DMS53 (cell line): ENCODE measurements around the gene HSPB2.

Experiments used
- DNase-seq: peaks from one replicate; lab custom pipeline; 2025; lab: John Stamatoyannopoulos, UW

Gene HSPB2

DNA sequence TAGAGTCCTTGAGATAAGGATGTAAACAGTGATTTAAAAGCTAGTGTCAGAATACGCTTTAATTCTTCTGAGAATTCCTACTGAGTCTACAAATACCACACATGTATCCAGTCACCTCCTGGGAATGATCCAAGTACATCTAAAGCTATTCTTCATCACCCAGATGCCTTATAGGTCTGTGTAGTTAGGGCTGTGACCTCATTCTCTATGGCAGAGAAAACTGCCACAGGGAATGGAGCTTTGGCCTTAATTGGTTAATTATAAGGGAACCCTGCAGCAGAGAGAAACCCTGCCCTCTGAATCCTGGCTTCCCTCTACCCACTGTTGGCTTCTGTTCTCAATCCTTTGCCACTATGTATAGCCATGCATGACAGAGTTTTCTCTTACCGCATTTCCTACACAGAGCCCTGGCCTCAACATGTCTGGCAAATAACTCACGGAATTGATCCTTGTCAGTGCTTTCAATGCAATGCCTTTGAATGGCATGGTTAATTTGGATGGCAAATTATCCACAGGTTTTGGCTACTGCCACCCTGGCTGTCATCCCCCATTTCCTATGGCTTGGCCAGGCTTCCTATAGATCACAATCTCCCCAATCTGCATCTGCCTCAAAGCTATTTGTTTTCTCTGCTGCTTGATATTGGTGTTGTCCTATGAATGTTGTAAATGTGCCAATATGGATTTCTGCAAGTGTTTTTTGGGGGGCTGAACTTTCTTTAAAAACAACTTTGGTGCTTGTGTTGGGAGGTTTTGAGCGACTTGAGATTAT is 27.5 kb downstream of the HSPB2 start:
- no peak for DNase-seq

DNA sequence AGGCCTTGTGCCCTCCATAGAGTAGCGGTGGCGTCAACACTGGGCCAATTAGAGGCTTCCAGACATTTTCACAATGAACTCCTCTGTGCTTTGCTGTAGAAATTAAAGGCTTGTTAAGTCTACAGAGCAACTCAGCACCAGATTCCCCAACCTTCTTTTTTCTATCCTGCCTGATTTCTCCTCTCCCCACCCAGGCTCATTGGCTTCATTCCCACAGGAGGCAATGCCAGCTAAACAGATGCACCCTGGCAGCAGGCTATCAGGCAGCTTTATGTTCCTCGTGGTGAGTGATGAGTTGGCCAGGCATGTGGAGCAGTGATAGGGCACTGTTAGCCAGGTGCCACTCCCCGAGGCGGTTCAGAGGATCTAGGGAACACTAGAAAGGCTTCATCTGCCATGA is 29.4 kb downstream of the HSPB2 start:
- DNase-seq, result no peak

DNA sequence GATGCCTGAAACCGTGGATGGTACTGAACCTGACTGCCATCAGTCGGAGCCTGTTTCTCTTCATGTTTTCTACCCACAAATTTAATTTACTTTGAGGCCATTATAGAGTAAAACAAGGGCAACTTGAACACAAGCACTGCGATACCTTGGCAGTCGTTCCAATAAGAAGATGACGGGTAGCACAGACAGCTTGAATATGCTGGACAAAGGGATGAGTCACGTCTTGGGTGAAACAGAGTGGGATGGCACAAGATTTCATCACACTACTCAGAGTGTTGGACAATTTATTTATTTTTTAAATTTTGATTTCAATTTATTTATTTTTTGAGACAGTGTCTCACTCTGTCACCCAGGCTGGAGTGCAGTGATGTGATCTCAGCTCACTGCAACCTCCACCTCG is 30.3 kb downstream of the HSPB2 start:
- no peak for DNase-seq

DNA sequence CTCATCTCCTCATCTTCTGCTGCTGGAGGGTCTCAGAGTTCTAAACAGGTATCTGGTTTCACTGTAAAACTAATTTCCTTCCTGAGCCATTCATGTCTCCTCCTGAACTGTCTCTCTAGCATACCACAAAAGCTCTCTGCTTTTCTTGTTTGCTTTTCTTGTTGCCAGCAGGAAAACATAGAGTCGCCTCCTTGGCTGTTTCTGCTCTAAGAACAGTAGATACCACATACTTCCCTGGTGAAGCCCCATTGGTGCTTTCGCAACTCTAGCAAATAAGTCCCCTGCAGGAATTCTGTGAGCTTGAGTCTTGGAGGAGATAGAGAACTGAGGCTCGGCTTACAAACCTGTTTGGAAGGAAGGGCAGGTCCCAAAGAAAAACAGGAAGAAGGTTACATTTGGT is 31.6 kb downstream of the HSPB2 start:
- DNase-seq, result no peak

DNA sequence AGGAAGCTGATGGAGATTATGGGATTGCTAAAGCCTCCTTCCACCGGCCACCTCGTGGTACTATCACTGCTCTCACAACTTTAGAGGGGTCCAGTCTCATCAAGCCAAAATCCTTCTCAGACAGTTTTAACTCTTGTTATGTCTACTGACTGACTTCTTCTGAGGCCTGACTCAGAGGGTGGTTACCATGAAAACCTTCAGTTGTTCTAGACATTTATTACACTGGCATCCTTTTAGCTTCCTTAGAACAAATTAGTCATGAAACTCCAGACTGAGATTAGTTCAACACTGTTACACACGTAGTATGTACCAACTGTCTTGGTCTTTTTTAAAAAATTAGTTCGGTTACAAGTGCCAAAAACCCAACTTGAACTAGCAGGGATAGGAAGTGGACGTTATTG is 32.1 kb downstream of the HSPB2 start:
- no peak for DNase-seq

DNA sequence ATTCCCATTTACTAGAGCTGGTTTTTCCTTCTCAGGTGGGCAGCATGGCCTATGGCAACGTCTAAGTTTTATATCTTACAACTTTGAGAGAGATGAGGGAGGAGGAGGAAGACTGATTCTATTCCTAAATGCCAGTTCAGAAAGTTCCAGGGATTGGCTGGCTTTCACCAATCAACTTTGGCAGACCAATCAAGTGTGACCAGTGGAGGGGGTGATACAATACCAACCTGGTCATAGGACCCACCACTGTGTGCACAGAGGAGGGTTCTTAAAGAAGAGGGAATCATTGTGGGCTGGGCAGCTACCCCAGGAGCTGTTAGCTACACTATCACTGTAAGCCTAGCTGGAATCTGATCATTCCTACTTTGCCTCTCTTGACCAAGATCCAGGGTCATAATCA is 32.7 kb downstream of the HSPB2 start:
- no peak for DNase-seq

DNA sequence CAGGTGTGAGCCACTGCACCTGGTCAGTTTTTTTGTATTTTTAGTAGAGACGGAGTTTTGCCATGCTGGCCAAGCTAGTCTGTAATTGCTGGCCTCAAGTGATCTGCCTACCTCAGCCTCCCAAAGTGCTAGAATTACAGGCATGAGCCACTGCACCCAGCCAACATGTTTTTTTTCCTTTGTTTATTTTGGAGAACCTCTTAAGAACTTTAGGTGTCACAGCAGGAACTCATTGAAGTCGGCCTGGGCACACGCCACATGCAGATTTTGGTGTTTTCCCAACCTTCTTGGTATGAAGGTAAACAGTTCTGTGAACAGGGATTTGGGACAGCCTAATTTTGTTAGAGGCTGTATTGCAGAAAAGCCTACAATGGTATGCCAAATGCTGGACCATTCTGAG is 34.0 kb downstream of the HSPB2 start:
- no peak for DNase-seq

DNA sequence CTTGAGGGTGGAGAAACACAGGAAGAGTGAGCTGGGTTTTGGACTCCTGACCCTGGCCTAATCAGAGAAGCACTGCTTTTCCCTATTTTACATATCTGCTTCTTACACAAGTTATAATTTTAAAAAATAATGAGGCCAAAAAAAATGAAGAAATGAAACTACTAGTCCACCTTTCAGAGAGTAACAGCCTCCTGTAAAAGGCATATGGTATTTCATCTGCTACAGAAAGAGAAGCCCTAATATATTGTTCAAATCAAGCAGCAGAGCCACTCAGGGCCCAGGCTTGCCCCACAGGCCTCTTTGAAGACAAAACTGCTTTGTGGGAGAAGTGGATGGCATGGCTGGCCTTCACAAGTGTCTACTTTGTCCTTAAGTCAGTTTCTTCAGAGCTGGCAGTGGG is 34.6 kb downstream of the HSPB2 start:
- no peak for DNase-seq

DNA sequence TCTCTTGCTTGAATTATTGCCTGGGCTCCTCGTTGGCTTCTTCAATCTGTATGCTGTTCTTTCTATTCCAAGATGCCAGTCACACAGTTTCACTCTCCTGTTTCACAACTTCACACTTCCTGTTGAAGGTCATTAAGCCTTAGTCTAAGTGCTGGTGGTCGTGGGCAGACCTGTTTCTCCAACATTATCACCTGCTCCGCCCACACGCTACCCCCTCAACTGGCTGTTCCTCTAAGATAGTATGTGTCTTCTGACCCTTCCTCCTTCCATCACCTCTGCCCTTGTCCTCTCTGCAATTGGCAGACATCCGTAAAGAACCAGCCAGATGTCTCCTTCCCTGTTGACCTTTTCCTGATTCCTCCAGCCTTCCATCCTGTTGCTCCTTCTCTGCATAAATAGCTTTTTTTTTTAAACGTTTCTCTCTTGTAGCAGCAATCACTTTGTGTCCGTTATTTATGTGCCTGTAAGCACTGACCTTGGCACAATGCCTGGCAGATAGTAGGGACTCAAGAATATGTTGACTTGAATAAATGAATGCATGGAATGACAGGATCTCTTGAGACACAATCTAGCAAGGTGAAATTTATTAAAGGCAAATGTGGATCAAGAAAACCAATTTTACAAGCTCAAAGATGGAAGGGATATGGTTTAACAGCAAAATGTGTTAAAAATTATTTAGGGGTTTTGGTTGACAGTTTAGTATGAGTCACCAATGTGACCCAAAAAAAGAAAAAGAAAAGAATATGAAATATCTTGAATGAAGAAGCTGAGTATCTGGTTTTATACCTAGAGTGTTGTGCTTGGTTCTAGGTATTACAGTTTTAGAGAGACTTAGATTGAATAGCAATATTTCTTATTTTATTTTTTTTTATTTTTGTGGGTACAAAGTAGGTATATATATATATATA is 37.2 kb downstream of the HSPB2 start:
- no peak for DNase-seq

DNA sequence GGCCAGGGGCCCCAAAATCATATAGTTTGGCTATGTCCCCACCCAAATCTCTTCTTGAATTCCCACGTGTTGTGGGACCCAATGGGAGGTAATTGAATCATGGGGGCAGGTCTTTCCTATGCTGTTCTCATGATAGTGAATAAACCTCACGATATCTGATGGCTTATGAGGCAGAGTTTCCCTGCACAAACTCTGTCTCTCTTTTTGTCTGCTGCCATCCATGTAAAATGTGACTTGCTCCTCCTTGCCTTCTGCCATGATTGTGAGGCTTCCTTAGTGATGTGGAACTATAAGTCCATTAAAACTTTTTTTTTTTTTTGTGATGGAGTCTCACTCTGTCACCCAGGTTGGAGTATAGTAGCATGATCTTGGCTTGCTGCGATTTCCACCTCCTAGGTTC is 39.0 kb downstream of the HSPB2 start:
- DNase-seq, result no peak

DNA sequence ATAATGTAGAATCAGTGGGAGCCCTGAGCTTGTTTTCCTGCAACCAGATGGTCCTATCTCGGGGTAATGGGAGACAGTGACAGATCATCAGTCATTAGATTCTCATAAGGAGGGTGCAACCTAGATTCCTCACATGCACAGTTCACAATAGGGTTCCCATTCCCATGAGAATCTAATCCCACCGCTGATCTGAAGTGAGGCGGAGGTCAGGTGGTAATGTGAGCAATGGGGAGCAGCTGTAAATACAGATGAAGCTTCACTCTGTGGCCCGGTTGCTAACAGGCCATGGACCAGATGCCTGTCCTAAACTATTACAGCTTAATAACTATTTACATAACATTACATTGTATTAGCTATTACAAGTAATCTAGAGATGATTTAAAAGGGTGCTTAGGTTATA is 41.6 kb downstream of the HSPB2 start:
- DNase-seq, result no peak

DNA sequence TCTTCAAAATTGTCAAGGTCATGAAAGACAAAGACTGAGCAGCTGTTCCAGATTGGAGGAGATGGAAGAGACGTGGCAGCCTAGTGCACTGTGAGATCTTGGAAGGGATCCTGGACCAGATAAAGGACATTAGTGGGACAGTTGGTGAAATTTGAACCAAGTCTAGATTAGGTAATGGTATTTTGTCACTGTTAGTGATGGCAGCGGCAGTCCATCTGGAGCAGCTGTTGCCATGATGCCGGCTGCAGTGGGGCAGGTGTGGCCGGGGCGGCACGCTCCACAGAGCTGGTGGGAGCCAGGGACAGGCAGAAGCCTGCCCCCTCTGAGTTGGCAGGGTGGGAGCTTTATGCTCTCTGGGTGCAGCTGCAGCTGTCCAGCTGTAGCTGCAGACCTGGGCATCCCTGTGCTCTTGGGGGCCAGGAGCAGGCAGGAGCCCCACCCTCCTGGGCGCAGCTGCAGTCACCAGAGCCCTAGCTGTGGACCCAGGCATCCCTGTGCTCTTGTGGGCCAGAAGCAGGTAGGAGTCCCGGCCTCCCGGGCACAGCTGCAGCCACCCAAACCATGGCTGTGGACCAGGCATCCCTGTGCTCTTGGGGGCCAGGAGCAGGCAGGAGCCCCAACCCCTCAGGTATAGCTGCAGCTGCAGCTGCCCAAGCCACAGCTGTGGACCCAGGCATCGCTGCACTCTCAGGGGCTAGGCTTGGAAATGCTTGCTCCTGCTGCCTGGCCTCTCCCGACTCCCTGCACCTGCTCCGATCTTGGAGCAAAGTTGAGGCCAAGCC is 45.3 kb downstream of the HSPB2 start:
- no peak for DNase-seq

DNA sequence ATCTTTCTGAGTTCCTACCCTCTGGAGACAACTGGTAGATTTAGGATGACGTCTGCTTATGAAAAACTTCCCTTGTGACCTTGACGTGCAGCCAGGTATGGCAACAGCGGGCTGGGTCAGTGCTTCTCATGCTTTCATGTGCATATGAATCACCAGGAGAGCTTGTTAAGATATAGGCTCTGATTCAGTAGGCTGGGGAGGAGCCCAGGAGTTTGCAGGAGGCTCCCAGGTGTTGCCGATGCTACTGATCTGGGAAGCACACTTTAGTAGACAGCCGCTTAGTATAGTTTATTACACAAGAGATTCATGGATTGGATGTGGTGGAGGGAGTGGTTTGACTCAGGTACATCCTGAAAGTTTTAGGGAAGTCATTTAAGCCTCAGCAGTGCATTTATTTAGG is 48.4 kb downstream of the HSPB2 start:
- DNase-seq, result peak; percentile 7

DNA sequence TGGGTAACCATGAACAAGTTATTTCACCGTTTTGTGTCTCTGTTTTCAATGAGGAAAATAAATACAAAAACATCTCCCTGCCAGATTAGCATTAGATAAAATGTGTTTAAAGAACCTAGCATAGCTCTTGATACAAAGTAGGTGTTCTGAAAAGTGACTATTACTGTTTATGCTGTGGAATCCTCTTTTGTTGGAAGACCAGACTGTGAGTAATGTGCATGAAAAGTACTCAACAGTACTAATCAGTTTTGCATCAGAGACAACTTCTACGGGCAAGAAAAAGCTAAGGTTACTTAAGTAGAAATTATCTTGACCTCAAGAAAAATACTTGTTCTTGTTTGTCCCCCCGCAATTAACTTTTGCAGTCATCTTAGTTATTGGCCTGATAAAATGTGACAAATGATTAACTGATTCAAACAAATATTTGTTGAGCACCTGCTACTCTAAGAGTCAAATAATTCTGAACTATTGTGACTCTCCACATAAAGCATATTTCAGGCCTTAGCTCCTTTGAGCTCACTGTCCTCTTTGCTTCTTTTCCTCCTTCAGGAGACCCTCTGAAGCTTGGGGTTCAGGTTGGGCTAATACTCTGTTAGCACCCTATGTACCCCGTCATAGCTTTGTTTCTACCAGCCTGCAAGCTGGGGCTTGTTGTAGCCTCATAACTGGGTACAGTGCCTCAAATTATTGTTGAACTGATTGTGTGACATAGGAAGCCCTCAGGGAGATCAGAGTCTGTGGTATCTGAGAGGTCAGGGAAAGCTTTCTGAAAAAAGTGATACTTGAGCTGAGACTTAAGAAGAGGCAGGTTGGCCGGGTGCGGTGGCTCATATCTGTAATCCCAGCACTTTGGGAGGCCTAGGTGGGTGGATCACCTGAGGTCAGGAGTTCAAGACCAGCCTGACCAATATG is 49.1 kb downstream of the HSPB2 start:
- DNase-seq, result no peak
